ENCODE measurements around the gene NTM.

- TF ChIP-seq CTCF (IDR thresholded peaks at IDR 0.05; ENCODE audit: poor library complexity, severe bottlenecking) (no peak), EZH2 (IDR thresholded peaks at IDR 0.05; ENCODE audit: borderline replicate concordance, insufficient read depth, low read length, poor library complexity, severe bottlenecking) (no peak), REST (IDR thresholded peaks at IDR 0.05; ENCODE audit: borderline replicate concordance) (no peak), TAF1 (IDR thresholded peaks at IDR 0.05; ENCODE audit: low read depth) (no peak), EP300 (conservative IDR thresholded peaks at IDR 0.05; ENCODE audit: poor library complexity, severe bottlenecking) (no peak), SMC3 (conservative IDR thresholded peaks at IDR 0.05; ENCODE audit: poor library complexity) (no peak), POLR2AphosphoS5 (IDR thresholded peaks at IDR 0.05) (no peak), RAD21 (conservative IDR thresholded peaks at IDR 0.05) (no peak), MXI1 (conservative IDR thresholded peaks at IDR 0.05; ENCODE audit: poor library complexity, severe bottlenecking) (no peak)
Measured at GRCh38 chr11:131954146-131954545, 583.7 kb downstream of the NTM start.

Measured in neural cell (in vitro differentiated cells).